GM19351 (cell line): ENCODE measurements around the gene PHF13.
"Not testable (repeated sequence)": the region's sequence is repeated elsewhere in the genome, so short reads cannot be mapped to it uniquely, and the experiment has no call there.

ENCODE experiments used
- ATAC-seq: cut with Tn5 transposase; IDR thresholded peaks from one replicate; pipeline ENCODE4 v1.9.1; 2021; ENCODE audit warnings: mild to moderate bottlenecking, moderate library complexity; ENCODE audit not compliant: unreplicated experiment

PHF13 gene

DNA sequence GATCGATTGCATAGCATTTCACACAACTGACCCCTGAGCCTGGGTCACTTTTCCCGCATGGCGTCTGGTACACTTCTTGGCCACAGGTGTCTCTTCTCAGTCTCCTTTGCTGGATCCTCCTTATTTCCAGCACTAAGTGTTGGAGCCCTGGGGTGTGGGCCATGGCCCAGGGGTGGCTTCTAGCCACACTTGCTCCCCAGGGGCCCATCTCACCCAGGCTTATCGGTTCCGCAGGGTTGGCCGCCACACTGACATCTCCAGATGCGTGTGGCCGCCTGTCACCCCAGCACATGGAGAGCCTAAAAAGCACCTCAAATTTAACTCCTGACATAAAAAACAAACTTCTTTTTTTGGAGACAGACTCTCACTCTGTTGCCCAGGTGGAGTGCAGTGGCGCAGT lies 13.5 kb downstream of the PHF13 start:
- ATAC-seq, result no peak

DNA sequence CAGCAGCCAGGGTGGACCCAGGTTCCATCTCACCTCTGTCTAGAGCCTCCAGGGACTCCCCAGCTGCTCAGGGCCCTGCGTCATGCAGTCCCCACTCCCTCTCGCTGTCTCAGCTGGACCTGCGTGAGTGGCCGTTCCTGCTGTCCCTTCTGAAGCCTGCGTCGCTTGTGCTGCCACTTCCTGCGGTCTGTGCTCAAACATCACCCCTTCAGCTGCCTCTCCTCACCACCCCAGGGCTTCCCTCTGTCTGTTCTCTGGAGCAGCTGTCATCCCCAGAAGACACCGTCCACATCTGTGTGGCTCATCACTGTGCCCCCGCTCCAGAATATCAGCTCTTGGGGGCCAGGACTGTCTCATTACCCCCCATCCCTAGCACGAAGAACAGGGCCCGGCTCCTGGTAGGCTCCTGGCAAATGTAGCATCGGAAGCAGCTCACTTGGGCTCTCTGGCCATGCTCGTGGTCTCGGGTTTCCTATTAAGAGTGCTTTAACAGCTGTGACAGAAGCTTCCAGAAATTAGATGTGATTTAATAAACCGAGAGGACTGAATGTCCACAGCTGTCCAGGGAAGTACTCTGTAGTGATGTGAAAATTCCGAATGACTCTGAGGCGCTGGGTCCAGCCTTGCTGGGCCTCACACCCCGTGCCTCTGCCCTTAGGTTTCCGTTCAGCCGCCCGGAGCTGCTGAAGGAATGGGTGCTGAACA lies 14.5 kb downstream of the PHF13 start:
- no peak for ATAC-seq

DNA sequence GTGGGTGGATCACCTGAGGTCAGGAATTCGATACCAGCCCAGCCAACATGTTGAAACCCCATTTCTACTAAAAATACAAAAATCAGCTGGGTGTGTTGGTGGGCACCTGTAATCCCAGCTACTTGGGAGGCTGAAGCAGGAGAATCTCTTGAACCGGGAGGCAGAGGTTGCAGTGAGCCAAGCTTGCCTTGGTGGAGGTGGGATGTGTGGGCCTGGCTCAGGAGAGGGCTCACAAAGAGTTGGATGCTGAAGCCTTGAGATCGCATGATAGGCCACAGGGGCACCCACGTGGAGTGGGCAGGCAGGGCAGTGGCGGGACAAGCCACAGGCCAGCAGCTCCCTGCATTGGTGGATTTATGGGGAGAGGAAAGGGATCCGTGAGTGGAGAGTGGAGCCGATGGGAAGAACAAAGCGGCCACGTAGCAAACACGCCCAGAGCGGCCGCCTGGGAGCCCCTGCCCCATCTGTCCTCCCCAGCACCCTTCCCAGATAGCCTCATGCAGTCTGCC lies 15.5 kb downstream of the PHF13 start:
- ATAC-seq, result no peak

DNA sequence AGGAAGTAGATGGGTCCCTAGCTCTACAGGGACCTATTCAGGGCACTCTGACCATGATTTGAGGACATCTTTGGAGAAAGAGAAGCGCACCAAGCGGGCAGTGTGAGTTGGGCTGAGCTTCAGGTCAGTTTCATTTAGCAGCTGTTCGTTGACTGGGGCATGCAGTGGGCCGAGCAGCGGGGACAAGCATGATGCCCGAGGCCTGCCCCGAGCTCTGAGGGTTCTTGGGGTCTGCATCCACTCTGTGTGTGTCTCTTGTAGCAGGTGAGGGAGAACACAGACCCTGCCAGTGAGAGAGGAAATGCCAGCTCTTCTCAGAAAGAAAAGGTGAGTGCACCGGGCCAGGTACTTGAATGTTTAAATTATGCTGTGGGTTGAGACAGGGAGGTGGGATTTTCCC lies 16.5 kb downstream of the PHF13 start:
- no peak for ATAC-seq

DNA sequence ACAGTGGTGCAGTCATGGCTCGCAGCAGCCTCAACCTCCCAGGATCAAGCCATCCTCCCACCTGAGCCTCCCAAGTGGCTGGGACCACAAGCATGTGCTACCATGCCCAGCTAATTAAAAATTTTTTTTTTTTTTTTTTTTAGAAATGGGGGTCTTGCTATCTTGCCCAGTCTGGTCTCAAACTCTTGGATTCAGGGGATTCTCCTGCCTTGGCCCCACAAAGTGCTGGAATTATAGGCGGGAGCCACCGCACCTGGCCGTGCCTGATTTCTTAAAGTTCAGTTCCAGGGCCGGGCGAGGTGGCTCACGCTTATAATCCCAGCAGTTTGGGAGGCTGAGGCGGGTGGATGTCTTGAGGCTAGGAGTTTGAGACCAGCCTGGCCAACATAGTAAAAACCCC lies 17.5 kb downstream of the PHF13 start:
- no peak for ATAC-seq

DNA sequence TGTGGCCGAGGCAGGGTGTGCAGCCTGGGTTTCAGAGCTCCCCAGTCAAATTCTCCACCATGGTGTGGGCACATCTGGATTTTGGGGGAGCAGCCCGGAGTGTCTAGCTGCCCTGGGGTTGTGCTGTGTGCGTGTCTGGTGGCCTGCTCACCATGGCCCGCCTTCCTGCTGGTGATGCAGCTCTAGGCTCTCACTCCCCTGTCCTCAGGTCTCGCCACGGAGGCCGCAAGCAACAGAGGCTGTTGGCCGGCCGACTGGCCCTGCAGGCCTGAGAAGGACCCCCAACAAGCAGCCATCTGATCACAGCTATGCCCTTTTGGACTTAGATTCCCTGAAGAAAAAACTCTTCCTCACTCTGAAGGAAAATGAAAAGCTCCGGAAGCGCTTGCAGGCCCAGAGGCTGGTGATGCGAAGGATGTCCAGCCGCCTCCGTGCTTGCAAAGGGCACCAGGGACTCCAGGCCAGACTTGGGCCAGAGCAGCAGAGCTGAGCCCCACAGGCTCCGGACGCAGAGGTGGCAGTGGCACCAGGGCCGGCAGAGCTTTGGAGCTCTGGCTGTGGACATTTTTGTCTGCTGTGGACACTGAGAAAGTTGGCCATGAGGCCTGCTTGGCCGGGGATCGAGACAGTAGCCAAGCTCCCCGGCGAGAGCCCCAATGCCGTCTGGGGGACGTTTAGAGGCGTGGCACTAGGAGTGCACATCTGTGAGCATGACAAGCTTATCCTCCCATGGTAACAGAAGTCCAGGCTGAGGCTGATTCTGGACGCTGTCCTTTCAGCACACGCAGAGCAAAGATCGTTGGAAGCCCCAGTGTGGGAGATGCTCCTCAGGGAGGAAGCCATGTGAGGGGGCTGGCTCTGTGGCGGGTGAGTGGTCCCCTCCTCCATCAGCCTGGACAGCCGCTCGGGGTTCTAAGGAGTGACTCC lies 19.3 kb downstream of the PHF13 start:
- no peak for ATAC-seq

DNA sequence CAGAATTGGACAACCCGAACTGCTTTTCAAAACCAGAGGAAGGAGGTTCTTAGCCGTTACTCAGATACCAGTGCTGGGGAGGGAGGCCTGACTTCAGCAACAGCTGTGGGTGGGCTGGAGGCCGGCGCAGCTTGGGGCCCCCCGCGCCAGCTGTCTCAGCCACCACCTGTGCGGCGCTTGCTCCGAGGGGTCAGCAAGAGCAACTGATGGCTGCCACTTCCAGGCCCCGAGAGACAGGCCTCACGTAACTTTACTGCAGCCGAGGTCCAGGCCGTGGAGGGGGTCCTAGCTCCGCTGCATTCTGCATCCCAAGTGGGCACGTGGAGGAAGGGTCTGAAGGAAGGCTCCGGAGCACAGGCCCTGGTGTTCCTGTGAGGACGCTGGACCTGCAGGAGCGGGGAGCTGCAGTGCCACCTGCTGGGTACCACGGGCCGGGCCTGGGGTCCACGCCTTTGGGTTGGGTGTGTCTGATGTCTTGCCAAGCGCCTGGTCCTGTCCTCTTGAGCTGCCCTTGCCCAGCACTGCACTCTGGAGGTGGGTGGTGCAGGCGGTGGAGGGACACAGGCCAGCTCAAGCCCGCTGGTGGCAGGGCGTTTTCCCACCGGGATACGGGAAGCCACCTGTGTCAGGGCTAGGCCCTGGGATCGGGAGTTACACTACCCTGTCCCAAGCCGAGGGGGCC lies 21.0 kb downstream of the PHF13 start:
- no peak for ATAC-seq

DNA sequence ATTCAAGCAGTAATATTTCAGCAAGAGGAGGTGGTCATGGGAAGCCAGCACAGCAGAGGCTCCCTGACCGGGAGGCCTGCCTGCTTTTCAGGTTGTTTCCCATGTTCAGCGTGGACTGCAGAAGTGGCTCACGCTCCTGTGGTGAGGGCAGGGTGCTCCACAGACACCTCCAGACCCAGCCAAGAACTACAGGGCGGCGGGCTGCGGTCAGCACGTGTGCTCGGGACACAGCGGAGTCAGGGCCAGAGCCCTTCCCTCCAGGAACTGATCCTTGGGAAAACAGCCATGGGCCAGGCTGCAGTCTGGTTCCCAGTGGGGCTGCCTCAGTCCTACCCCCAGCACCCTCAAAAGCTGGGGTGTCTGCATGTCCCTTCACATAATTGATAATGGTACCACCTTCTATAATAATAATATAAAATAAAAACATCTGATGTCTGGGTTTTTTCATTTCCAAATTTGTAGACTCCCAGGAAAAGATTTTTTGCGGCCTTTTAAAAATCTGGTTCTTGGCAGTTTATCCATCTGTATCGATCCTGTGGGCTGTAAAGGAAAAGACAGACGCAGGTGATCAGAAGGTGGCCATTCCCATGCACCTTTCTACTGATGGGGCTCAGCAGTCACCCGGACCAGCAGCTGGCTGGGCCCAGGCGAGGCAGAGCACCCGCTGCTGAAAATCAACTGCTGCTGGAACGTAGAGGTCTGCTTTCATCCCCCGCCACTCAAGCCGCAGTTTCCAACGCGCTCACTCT lies 21.8 kb downstream of the PHF13 start:
- ATAC-seq, result no peak

DNA sequence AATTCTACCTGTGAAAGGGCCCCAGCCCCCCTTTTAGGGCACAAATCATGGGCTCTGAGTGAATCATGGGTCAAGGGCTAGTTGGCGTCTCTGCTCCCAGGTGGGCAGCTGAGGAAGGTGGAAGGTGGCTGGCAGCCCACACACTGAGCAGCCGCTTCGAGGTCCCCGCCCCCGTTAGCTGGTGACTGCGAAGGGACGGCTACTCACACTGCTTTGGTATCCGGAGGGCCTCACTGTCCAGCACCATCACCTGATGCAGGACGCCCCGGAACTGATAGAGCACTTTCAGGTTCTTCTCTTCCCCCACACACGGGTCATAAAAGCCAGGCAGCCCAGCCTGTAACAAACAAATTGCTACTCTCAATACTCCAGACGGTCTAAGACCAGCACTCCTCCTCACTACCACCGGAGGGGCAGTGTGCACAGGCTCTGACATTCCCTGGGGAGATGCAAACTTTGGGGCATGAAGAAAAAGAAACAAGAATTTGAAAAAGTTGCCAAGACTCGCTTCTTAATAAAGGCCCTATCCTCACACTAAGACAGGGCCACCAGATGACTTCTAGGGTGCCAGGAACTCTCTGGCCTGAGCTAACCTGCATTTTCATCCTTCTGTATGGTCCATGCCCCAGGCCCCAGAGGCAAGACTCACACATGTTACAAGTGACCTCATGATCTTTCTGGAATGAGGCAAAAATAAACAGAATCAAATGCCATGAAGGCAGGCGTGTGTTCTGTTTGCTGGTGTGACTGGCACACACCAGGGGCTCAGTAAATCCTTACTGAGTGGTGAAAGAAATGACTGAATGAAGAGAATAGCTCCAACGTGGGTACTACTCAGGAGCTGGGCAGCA lies 22.6 kb downstream of the PHF13 start:
- ATAC-seq, result no peak

DNA sequence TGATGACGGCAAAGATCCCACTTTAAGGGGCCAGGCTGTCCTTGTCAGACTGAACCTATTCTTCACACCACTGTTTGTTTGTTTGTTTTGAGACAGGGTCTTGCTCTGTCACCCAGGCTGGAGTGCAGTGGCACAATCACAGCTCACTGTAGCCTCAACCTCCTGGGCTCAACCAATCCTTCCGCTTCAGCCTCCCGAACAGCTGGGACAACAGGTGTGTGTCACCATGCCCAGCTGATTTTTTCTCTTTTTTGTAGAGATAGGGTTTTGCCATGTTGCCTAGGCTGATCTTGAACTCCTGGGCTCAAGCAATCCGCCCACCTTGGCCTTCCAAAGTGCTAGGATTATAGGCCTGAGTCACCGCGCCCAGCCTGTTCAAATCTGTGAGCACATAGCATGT lies 23.2 kb downstream of the PHF13 start:
- not testable (repeated sequence) for ATAC-seq

DNA sequence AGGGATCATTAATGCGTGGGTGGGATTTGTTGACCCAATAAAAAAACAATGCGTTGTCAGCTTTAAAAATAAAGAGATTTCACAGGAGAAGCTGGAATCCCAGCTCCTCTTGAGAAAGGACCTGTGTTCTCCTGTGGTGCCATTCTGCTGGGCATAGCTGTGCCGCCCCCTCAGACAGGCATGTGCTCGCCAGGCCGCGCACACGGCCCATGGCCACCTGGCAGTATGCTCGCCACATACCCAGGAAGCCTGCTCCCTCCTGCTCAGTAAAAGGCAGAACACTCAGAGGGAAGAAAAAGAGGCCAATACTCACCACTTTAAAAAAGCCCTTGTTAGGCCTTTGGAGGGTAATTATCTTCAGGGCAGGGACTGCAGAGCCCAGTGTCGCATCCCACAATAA lies 24.2 kb downstream of the PHF13 start:
- ATAC-seq, result no peak

DNA sequence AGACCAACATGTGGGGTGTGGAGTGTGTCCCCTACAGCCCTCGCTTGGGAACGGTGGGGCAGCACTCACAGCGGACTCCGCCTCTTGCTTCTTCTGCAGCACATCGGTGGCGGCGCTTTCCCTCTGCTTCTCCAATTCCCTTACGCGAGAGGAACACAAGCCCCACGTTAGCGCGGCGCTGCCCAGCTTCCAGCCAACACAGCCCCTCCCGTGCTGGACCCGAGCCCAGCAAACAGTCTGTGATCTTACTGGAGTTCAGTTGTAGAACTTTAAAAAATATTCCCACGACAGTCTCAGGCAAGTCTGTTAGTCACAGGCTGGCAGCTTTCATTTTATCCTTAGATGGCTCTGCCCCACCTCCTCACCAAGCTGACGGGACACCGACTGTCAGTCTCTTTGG lies 24.7 kb downstream of the PHF13 start:
- ATAC-seq, result no peak

DNA sequence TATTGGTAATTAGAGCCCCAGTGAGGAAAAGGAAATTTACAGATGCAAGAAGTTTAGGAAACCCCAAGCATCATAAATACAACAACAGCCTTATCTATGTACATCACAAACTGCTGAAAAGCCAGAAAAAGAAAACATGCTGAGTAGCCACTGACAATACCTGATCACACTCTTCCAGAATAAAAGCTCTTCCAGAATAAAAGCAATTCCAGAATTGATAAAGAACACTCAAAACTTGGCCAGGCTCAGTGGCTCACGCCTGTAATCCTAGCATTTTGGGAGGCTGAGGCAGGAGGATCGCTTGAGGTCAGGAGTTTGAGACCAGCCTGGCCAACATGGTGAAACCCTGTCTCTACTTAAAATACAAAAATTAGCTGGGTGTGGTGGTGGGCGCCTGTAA lies 27.3 kb downstream of the PHF13 start:
- ATAC-seq, result not testable (repeated sequence)

DNA sequence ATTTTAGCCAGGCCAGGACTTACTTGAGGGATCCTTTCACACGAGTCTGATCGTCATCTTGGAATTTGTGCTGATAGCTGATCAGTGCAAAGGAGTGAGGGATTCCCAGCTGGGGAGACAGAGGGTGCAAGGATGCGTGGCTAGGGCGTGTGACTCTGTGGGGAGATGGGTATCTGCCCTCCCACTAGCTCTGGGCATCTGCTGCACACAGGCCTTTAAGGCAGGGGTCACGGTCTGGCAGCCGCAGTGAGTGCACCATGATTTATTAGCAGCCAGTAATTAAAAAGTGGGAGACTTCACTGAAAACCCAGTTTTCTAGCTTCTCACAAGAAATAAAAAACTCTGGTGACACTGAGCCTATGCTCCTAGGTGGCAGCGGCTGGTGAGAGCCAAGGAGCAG lies 31.5 kb downstream of the PHF13 start:
- no peak for ATAC-seq

DNA sequence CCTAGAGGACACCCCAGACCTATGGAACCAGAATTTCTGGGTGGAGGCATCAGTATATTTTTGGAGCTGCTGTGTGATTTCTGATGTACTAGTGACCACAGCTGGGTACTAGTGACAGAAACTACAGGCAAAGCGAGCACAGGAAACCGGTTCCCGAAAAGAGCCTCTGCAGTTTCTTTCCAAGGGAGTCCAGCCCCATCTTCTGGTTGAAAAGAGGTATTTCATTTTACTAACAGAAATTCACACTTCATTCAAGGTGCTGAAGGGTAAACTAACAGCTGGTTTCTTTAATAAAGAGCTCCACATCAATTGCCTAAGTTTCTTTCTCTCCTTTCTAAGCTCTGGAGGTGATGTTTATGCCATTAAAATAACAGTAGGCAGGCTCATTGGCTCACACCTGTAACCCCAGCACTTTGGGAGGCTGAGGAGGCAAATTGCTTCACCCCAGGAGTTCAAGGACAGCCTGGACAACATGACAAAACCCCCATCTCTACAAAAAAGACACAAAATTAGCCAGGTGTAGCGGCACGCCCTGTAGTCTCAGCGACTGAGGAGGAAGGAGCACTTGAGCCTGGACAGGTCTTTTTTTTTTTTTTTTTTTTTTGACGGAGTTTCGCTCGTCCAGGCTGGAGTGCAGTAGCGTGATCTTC lies 33.1 kb downstream of the PHF13 start:
- ATAC-seq, result no peak

DNA sequence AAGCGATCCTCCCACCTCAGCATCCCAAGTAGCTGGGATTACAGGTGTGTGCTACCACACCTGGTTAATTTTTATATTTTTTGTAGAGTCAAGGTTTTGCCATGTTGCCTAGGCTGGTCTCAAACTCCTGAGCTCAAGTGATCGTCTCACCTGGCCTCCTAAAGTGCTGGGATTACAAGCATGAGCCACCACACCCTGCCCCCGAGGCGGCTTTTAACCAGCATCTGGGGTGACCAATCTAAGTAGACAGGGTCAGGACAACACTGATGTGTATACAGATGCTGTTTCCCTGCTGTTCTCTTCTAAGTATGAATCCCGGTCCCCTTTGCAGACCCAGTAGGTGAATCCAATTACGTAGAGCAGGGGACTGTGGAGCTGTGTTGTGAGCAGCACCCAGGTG lies 35.0 kb downstream of the PHF13 start:
- ATAC-seq, result no peak

DNA sequence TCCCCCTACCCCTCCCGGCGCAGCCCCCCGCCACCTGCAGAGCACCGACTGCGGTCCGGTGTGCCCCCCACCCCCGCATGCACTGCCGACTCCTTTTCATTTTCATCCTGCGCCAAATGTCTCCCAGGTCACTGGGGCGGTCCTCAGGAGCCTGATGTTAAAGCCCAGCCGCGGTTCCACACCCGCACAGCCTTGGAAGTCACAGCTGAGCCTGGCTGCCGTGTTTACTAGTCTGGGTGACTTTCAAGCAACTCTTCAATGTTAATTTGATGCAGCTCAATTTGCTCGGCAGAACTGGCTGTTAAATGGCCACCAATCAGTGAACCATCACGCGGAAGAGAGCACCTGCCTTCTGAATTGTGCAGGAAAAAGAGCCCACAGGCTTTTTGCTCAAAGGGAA lies 38.4 kb downstream of the PHF13 start:
- no peak for ATAC-seq

DNA sequence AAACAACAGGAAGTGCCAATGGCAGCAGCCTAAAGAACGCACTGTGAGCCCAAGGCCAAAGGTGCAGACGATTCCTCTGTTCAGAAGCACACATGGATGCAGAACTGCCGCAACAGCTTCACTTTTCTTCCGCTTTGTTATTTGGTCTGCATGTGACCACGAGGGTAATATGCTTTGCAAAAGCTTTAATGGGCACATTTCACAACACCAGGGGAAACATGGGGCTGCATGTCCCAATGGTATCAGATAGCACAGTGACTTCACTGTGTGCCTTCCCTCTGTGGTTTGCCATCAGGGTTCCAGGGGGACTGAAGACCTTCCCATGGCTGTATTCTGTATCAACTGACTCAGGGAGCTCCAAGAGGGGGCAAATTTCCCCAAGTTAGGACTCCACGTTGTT lies 39.5 kb downstream of the PHF13 start:
- no peak for ATAC-seq
